Measurements from ENCODE around the gene PACS2. TPM values are rescaled to one million over a fixed set of nuclear protein-coding genes. Genes with fewer than 3 reads are reported as not detected.
A peak's percentile ranks its signal among the peaks of the same experiment; 100 is the strongest.

The PACS2 gene
- total RNA-seq, 1 donor from 2014 or later, result 73.0 TPM

GRCh38 chr14:105395538-105395854 is 80.9 kb downstream of the PACS2 start:
- no peak for DNase-seq (ENCODE audit: low spot score in 2 of 2)
- FAIRE-seq, result no peak

- FAIRE-seq (no peak), DNase-seq (ENCODE audit: low spot score in 2 of 2) (no peak)
Measured at GRCh38 chr14:105397350-105397931, 82.9 kb downstream of the PACS2 start.

- DNase-seq (ENCODE audit: low spot score in 2 of 2) (peak; percentile 96 to 97), FAIRE-seq (no peak)
Measured at GRCh38 chr14:105398044-105398725, 83.6 kb downstream of the PACS2 start, which contains the start of gene TEX22. Gene TEX22 (plus strand): TSS chr14:105398538. CDS start chr14:105399341, 803 bp downstream.

GRCh38 chr14:105398726-105399465 is 84.3 kb downstream of the PACS2 start:
- DNase-seq (ENCODE audit: low spot score in 2 of 2) (no peak), FAIRE-seq (no peak)

GRCh38 chr14:105399466-105399775 is 84.9 kb downstream of the PACS2 start:
- FAIRE-seq (no peak), DNase-seq (ENCODE audit: low spot score in 2 of 2) (no peak)

- DNase-seq (ENCODE audit: low spot score in 2 of 2) (no peak), FAIRE-seq (no peak)
Measured at GRCh38 chr14:105400016-105400415, 85.5 kb downstream of the PACS2 start.

- DNase-seq (ENCODE audit: low spot score in 2 of 2) (no peak), FAIRE-seq (no peak)
Measured at GRCh38 chr14:105401699-105402098, 87.2 kb downstream of the PACS2 start.

GRCh38 chr14:105408592-105408991 is 94.0 kb downstream of the PACS2 start:
- no peak for FAIRE-seq
- DNase-seq (ENCODE audit: low spot score in 2 of 2), result no peak

GRCh38 chr14:105409364-105409763 is 94.8 kb downstream of the PACS2 start:
- DNase-seq (ENCODE audit: low spot score in 2 of 2) (no peak), FAIRE-seq (no peak)

- no peak for FAIRE-seq
Measured at GRCh38 chr14:105410642-105411016, 96.1 kb downstream of the PACS2 start.

GRCh38 chr14:105411017-105411941 is 96.7 kb downstream of the PACS2 start:
- no peak for FAIRE-seq
- DNase-seq (ENCODE audit: low spot score in 2 of 2), result peak; percentile 84 to 85

More at GRCh38 chr14:105410642-105411016, 96.1 kb downstream of the PACS2 start:
- no peak for DNase-seq (ENCODE audit: low spot score in 2 of 2)

GRCh38 chr14:105411985-105412770 is 97.6 kb downstream of the PACS2 start:
- DNase-seq (ENCODE audit: low spot score in 2 of 2) (peak; percentile 18 to 33), FAIRE-seq (no peak)

GRCh38 chr14:105412771-105413543 is 98.4 kb downstream of the PACS2 start:
- FAIRE-seq (no peak), DNase-seq (ENCODE audit: low spot score in 2 of 2) (no peak)

- FAIRE-seq, result no peak
- peak; percentile 54 to 67 for DNase-seq (ENCODE audit: low spot score in 2 of 2)
Measured at GRCh38 chr14:105413544-105413886, 99.0 kb downstream of the PACS2 start.

GRCh38 chr14:105414456-105415371 is 100.2 kb downstream of the PACS2 start:
- no peak for FAIRE-seq
- peak; percentile 84 to 88 for DNase-seq (ENCODE audit: low spot score in 2 of 2)

GRCh38 chr14:105415481-105416428 is 101.2 kb downstream of the PACS2 start:
- no peak for FAIRE-seq

GRCh38 chr14:105416671-105417070 is 102.1 kb downstream of the PACS2 start:
- FAIRE-seq (no peak), DNase-seq (ENCODE audit: low spot score in 2 of 2) (no peak)

More at GRCh38 chr14:105415481-105416428, 101.2 kb downstream of the PACS2 start:
- no peak for DNase-seq (ENCODE audit: low spot score in 2 of 2)
